Vagina (tissue), 2 donors: ENCODE measurements around the gene PPP3CA. TPM values are rescaled to one million over a fixed set of nuclear protein-coding genes. Genes with fewer than 3 reads are reported as not detected.
"Not testable (repeated sequence)": the region's sequence is repeated elsewhere in the genome, so short reads cannot be mapped to it uniquely, and the experiment has no call there.

Source experiments
- DNase-seq, 2 donors: peaks; one replicate each; pipeline ENCODE4 v3.0.0-alpha.2; 2017; ENCODE audit errors: extremely low spot score in 2 of 2
- H3K27ac ChIP-seq: fragments of 200-600 bp; sonication (generic); one replicate; pipeline ENCODE4 v1.5.1; 2019
- H3K27me3 ChIP-seq: fragments of 200-600 bp; sonication (generic); one replicate; pipeline ENCODE4 v1.5.1; 2019
- H3K36me3 ChIP-seq, 2 donors: fragments of 200-600 bp; sonication (generic); one replicate each; pipeline ENCODE4 v1.5.1; 2017 to 2019
- H3K4me1 ChIP-seq: fragments of 200-600 bp; sonication (generic); one replicate; pipeline ENCODE4 v1.5.1; 2019
- H3K4me3 ChIP-seq, 2 donors: fragments of 200-600 bp; sonication (generic); 1 replicate in 1 of 2; 2 replicates in 1 of 2; pipeline ENCODE4 v1.5.1; 2016 to 2019
- H3K9me3 ChIP-seq: fragments of 200-600 bp; sonication (generic); one replicate; pipeline ENCODE4 v1.5.1; 2019
- CTCF ChIP-seq, 3 experiments: fragments of 450-650 bp in 2 of 3; fragments of 200-600 bp in 1 of 3; sonication (generic) in 1 of 3; IDR thresholded peaks; one replicate each; pipeline ENCODE4 v1.5.1; 2017 to 2019; ENCODE audit warnings: antibody characterized with exemption in 3 of 3, mild to moderate bottlenecking in 2 of 3, moderate library complexity in 2 of 3
- POLR2A ChIP-seq, 2 donors: fragments of 450-650 bp; IDR thresholded peaks; one replicate each; pipeline ENCODE4 v1.6.1; 2017; ENCODE audit warnings: antibody characterized with exemption in 2 of 2, mild to moderate bottlenecking in 2 of 2, moderate library complexity in 2 of 2
- POLR2AphosphoS5 ChIP-seq, 2 donors: sonication (generic); formaldehyde crosslinking; IDR thresholded peaks; one replicate each; pipeline ENCODE4 v1.9.0; 2017; ENCODE audit warnings: antibody characterized with exemption in 2 of 2, mild to moderate bottlenecking in 2 of 2, low read depth in 1 of 2; ENCODE audit not compliant: insufficient read depth in 1 of 2
- intact Hi-C: fragments of 100-400 bp; cut with DNase I; formaldehyde crosslinking; loops from one replicate; pipeline ENCODE4 v1.15.1; 2023
- total RNA-seq: library from RNA; depleted of rRNA; stranded (reverse); fragments of >200 nt; gene quantifications from one replicate; pipeline ENCODE4 v1.2.3, GENCODE V29; 2016

Gene PPP3CA
- total RNA-seq, 1 donor from 2014 or later: 45.9 TPM

- TF ChIP-seq CTCF (IDR thresholded peaks at IDR 0.05): no peak
- no peak for TF ChIP-seq POLR2AphosphoS5 (IDR thresholded peaks at IDR 0.05; ENCODE audit: insufficient read depth in 1 of 2, low read depth in 1 of 2)
- TF ChIP-seq POLR2A (IDR thresholded peaks at IDR 0.05): no peak
- intact Hi-C loops: no loop called here
These were observed 109.6 kb downstream of the PPP3CA start for GRCh38 chr4:101237773-101238172.

DNA sequence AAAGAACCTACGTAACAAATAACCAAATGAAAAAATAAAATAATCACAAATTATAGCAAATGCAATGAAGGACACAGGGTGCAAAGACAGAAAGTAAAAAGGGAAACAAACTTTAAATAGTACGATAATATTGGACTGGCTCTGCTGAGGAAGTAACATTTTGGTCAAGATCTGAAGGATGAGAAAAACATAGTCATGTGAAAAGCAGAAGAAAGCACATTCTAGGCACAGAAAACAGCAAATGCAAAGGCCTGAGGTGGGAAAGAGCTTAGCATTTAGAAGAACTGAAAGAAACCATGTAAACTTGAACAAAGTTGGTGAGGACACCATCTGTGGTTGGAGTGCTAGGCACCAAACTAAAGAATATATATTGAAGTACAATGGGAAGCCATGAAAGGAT lies 111.2 kb downstream of the PPP3CA start:
- no peak overlapping the region for H3K4me3 ChIP-seq
- intact Hi-C loops: no loop called here
- no peak overlapping the region for H3K27ac ChIP-seq
- no peaks in the 10 kb centered on the region for H3K36me3 ChIP-seq
- no peaks in the 10 kb centered on the region for H3K27me3 ChIP-seq
- peaks cover 29% of the 10 kb centered on the region for H3K4me1 ChIP-seq
- no peak for DNase-seq
- TF ChIP-seq CTCF (IDR thresholded peaks at IDR 0.05) (no peak), POLR2A (IDR thresholded peaks at IDR 0.05) (no peak), POLR2AphosphoS5 (IDR thresholded peaks at IDR 0.05; ENCODE audit: insufficient read depth in 1 of 2, low read depth in 1 of 2) (no peak)
- no peaks in the 10 kb centered on the region for H3K9me3 ChIP-seq

More at GRCh38 chr4:101237773-101238172, 109.6 kb downstream of the PPP3CA start:
- no peaks in the 10 kb centered on the region for H3K36me3 ChIP-seq
- no peak overlapping the region for H3K4me3 ChIP-seq
- peaks cover 16% of the 10 kb centered on the region for H3K4me1 ChIP-seq
- H3K27me3 ChIP-seq: no peaks in the 10 kb centered on the region
- DNase-seq: no peak
- no peaks in the 10 kb centered on the region for H3K9me3 ChIP-seq
- no peak overlapping the region for H3K27ac ChIP-seq

- H3K4me3 ChIP-seq, H3K27ac ChIP-seq, DNase-seq, H3K9me3 ChIP-seq, intact Hi-C loops, H3K36me3 ChIP-seq, H3K27me3 ChIP-seq: not testable (repeated sequence)
- H3K4me1 ChIP-seq: peaks cover 32% of the 10 kb centered on the region
These were observed 113.2 kb downstream of the PPP3CA start for GRCh38 chr4:101234141-101234540.

GRCh38 chr4:101232074-101232776 lies 115.1 kb downstream of the PPP3CA start:
- no peaks in the 10 kb centered on the region for H3K9me3 ChIP-seq
- no peaks in the 10 kb centered on the region for H3K27me3 ChIP-seq
- H3K4me1 ChIP-seq: peaks cover 29% of the 10 kb centered on the region
- H3K36me3 ChIP-seq: no peaks in the 10 kb centered on the region
- no peak for DNase-seq
- H3K27ac ChIP-seq: no peak overlapping the region
- H3K4me3 ChIP-seq: no peak overlapping the region
- intact Hi-C loops: no loop called here
- TF ChIP-seq POLR2A (IDR thresholded peaks at IDR 0.05) (no peak), POLR2AphosphoS5 (IDR thresholded peaks at IDR 0.05; ENCODE audit: insufficient read depth in 1 of 2, low read depth in 1 of 2) (no peak), CTCF (IDR thresholded peaks at IDR 0.05) (no peak)

GRCh38 chr4:101230801-101231426 lies 116.4 kb downstream of the PPP3CA start:
- Histone ChIP-seq H3K9me3 (no peaks in the 10 kb centered on the region), H3K27me3 (no peaks in the 10 kb centered on the region), H3K4me1 (peaks cover 38% of the 10 kb centered on the region), H3K4me3 (no peak overlapping the region), H3K36me3 (no peaks in the 10 kb centered on the region), H3K27ac (no peak overlapping the region)
- DNase-seq: no peak
- TF ChIP-seq CTCF (IDR thresholded peaks at IDR 0.05) (no peak), POLR2A (IDR thresholded peaks at IDR 0.05) (no peak), POLR2AphosphoS5 (IDR thresholded peaks at IDR 0.05; ENCODE audit: insufficient read depth in 1 of 2, low read depth in 1 of 2) (no peak)
- intact Hi-C loops: no loop called here
